ACC112 (cell line): ENCODE data around the gene APOBEC3B.
"Not testable (repeated sequence)": the region's sequence is repeated elsewhere in the genome, so short reads cannot be mapped to it uniquely, and the experiment has no call there.

Source experiments
- H2AFZ ChIP-seq: fragments of 200-600 bp; sonication (generic); one replicate; pipeline ENCODE4 v1.6.0; 2017; ENCODE audit warnings: antibody characterized with exemption, low read length; ENCODE audit not compliant: unreplicated experiment
- H3K27ac ChIP-seq: fragments of 200-600 bp; sonication (generic); 2 replicates; pipeline ENCODE4 v1.5.1; 2014; ENCODE audit warnings: low read depth, mild to moderate bottlenecking, antibody characterized with exemption, low read length, moderate library complexity
- H3K27me3 ChIP-seq: fragments of 200-600 bp; sonication (generic); 2 replicates; pipeline ENCODE4 v1.6.1; 2014; ENCODE audit warnings: mild to moderate bottlenecking, antibody characterized with exemption, low read length, moderate library complexity, mixed read lengths; ENCODE audit not compliant: insufficient read depth
- H3K36me3 ChIP-seq: fragments of 200-600 bp; sonication (generic); 2 replicates; pipeline ENCODE4 v1.6.1; 2016; ENCODE audit warnings: mild to moderate bottlenecking, antibody characterized with exemption, low read length, moderate library complexity, mixed read lengths; ENCODE audit not compliant: insufficient read depth
- H3K4me1 ChIP-seq: fragments of 200-600 bp; sonication (generic); one replicate; pipeline ENCODE4 v1.6.1; 2016; ENCODE audit warnings: low read length, mixed read lengths; ENCODE audit not compliant: insufficient read depth, unreplicated experiment, control insufficient read depth
- H3K4me3 ChIP-seq: fragments of 200-600 bp; sonication (generic); 2 replicates; pipeline ENCODE4 v1.5.1; 2014; ENCODE audit warnings: mild to moderate bottlenecking, low read depth, low read length
- H3K79me2 ChIP-seq: fragments of 200-600 bp; sonication (generic); one replicate; pipeline ENCODE4 v1.6.0; 2016; ENCODE audit warnings: low read length; ENCODE audit not compliant: control insufficient read depth, unreplicated experiment, insufficient read depth

The APOBEC3B gene

GRCh38 chr22:38967451-38968450 is 14.4 kb upstream of the APOBEC3B start:
- Histone ChIP-seq H3K4me1 (no peaks in the 10 kb centered on the region), H3K27me3 (peaks cover 4% of the 10 kb centered on the region; the same call in 1 of the 2 replicates), H2AFZ (no peak overlapping the region)

GRCh38 chr22:38968801-38969200 is 13.3 kb upstream of the APOBEC3B start:
- Histone ChIP-seq H3K27me3 (peaks cover 4% of the 10 kb centered on the region; the same call in 1 of the 2 replicates), H3K27ac (no peak overlapping the region), H2AFZ (no peak overlapping the region), H3K79me2 (no peaks in the 10 kb centered on the region), H3K4me1 (no peaks in the 10 kb centered on the region), H3K4me3 (no peak overlapping the region), H3K36me3 (no peaks in the 10 kb centered on the region)

More at GRCh38 chr22:38967451-38968450, 14.4 kb upstream of the APOBEC3B start:
- Histone ChIP-seq H3K79me2 (no peaks in the 10 kb centered on the region), H3K27ac (no peak overlapping the region), H3K4me3 (no peak overlapping the region), H3K36me3 (no peaks in the 10 kb centered on the region)

- no peak overlapping the region for H2AFZ ChIP-seq
- no peaks in the 10 kb centered on the region for H3K79me2 ChIP-seq
- no peak overlapping the region for H3K4me3 ChIP-seq
- no peak overlapping the region for H3K27ac ChIP-seq
- no peaks in the 10 kb centered on the region for H3K36me3 ChIP-seq
- peaks cover 4% of the 10 kb centered on the region; the same call in 1 of the 2 replicates for H3K27me3 ChIP-seq
- H3K4me1 ChIP-seq = no peaks in the 10 kb centered on the region
Observed at GRCh38 chr22:38970551-38970950, 11.6 kb upstream of the APOBEC3B start.

- H3K4me3 ChIP-seq = no peak overlapping the region
- H3K79me2 ChIP-seq = no peaks in the 10 kb centered on the region
- no peaks in the 10 kb centered on the region for H3K36me3 ChIP-seq
- H2AFZ ChIP-seq = no peak overlapping the region
- peaks cover 4% of the 10 kb centered on the region; the same call in 1 of the 2 replicates for H3K27me3 ChIP-seq
- no peak overlapping the region for H3K27ac ChIP-seq
- no peaks in the 10 kb centered on the region for H3K4me1 ChIP-seq
Observed at GRCh38 chr22:38971202-38971601, 10.9 kb upstream of the APOBEC3B start.

- Histone ChIP-seq H3K27me3 (peaks cover 4% of the 10 kb centered on the region; the same call in 1 of the 2 replicates), H3K4me1 (no peaks in the 10 kb centered on the region), H3K4me3 (no peak overlapping the region), H3K27ac (no peak overlapping the region), H3K36me3 (no peaks in the 10 kb centered on the region), H3K79me2 (no peaks in the 10 kb centered on the region), H2AFZ (no peak overlapping the region)
Observed at GRCh38 chr22:38971791-38972190, 10.4 kb upstream of the APOBEC3B start.

- no peaks in the 10 kb centered on the region for H3K36me3 ChIP-seq
- no peak overlapping the region for H2AFZ ChIP-seq
- no peaks in the 10 kb centered on the region for H3K79me2 ChIP-seq
- H3K4me3 ChIP-seq = no peak overlapping the region
- peaks cover 4% of the 10 kb centered on the region; the same call in 1 of the 2 replicates for H3K27me3 ChIP-seq
- no peak overlapping the region for H3K27ac ChIP-seq
- no peaks in the 10 kb centered on the region for H3K4me1 ChIP-seq
Observed at GRCh38 chr22:38972558-38972957, 9.6 kb upstream of the APOBEC3B start.

GRCh38 chr22:38973289-38974169 is 8.6 kb upstream of the APOBEC3B start:
- no peak overlapping the region for H3K4me3 ChIP-seq
- no peaks in the 10 kb centered on the region for H3K79me2 ChIP-seq
- H3K4me1 ChIP-seq = no peaks in the 10 kb centered on the region
- H3K36me3 ChIP-seq = no peaks in the 10 kb centered on the region
- no peak overlapping the region for H2AFZ ChIP-seq
- H3K27me3 ChIP-seq = peaks cover 4% of the 10 kb centered on the region; the same call in 1 of the 2 replicates
- H3K27ac ChIP-seq = no peak overlapping the region

GRCh38 chr22:38974170-38974825 is 7.8 kb upstream of the APOBEC3B start:
- H3K4me1 ChIP-seq = no peaks in the 10 kb centered on the region
- no peak overlapping the region for H3K27ac ChIP-seq
- no peaks in the 10 kb centered on the region; the same call in 1 of the 2 replicates for H3K27me3 ChIP-seq
- no peaks in the 10 kb centered on the region for H3K79me2 ChIP-seq
- no peaks in the 10 kb centered on the region for H3K36me3 ChIP-seq
- H3K4me3 ChIP-seq = no peak overlapping the region
- no peak overlapping the region for H2AFZ ChIP-seq

- Histone ChIP-seq H2AFZ (no peak overlapping the region), H3K36me3 (no peaks in the 10 kb centered on the region), H3K4me1 (no peaks in the 10 kb centered on the region), H3K79me2 (no peaks in the 10 kb centered on the region), H3K4me3 (no peak overlapping the region), H3K27me3 (no peaks in the 10 kb centered on the region), H3K27ac (no peak overlapping the region)
Observed at GRCh38 chr22:38974826-38975175, 7.3 kb upstream of the APOBEC3B start.

GRCh38 chr22:38977289-38977688 is 4.9 kb upstream of the APOBEC3B start:
- not testable (repeated sequence) for H3K36me3 ChIP-seq, H3K4me1 ChIP-seq, H3K79me2 ChIP-seq, H2AFZ ChIP-seq, H3K4me3 ChIP-seq, H3K27me3 ChIP-seq, H3K27ac ChIP-seq
